Choroid plexus epithelial cell (primary cell): Measurements from ENCODE around the gene AK9.
"Not testable (repeated sequence)": the region's sequence is repeated elsewhere in the genome, so short reads cannot be mapped to it uniquely, and the experiment has no call there.

Source experiments
- DNase-seq: peaks from one replicate; pipeline ENCODE4 v3.0.0-alpha.2; 2010; ENCODE audit warnings: low read depth
- H3K4me3 ChIP-seq: 2 replicates; pipeline ENCODE4 v1.5.1; 2011; ENCODE audit warnings: low read depth, mild to moderate bottlenecking, control low read depth, low read length, moderate library complexity
- TF ChIP-seq, protein P1 (sequence below): conservative IDR thresholded peaks from 2 replicates; pipeline ENCODE4 v1.5.1; 2011; ENCODE audit warnings: low read depth, mild to moderate bottlenecking, control low read depth, inconsistent platforms, low read length, moderate library complexity

The AK9 gene

DNA sequence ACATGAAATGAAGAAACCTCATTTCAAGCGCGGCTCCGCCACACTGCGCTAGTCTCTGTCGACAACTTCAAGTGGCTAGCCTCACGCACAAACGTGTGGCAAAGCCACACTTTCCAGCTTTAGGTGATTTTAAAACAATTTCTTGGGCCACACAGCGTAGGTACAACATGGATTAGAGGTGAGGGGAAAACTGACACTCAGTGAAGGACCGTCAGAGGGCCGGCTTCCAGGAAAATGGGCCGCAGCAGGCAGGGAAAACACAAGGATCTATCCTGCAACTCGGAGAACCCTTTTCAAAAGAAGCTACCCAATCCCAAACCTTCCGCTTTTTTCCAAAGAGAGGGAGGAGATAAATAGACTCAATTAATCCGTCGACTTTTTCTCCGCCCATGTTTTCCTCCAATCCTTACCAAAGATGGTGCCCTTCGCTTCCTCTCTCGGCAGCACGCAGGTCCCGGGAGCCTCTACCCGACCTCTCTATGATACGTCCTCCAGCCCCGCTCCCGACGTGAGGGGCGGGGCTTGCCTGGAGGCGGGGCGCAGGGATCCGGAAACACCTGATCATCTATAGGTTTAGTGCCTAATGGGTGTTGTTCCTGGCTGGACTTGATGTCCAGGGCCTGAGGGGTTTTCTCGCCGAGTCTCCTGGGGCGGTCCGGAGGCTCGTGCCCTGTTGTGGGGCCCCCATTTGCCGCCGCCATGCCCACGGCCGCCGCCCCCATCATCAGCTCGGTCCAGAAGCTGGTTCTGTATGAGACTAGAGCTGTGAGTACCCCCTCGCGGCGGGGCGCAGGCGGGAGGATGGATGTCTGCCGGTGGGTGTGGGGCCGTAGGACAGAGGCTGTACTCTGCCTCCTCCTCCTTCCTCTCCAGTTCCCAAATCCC, at the start of gene AK9, which contains the start of gene FIG4:
TSS of gene AK9 (minus strand) at position 466 of the 885 bp plus-strand sequence. CDS start 15,457 bp downstream, outside the sequence.
TSS of gene FIG4 (plus strand) at position 560 of the 885 bp plus-strand sequence. CDS start at position 700, 140 bp downstream.
- H3K4me3 ChIP-seq = peak within 1 kb of the TSS; percentile 80
- TF ChIP-seq, protein P1, sequence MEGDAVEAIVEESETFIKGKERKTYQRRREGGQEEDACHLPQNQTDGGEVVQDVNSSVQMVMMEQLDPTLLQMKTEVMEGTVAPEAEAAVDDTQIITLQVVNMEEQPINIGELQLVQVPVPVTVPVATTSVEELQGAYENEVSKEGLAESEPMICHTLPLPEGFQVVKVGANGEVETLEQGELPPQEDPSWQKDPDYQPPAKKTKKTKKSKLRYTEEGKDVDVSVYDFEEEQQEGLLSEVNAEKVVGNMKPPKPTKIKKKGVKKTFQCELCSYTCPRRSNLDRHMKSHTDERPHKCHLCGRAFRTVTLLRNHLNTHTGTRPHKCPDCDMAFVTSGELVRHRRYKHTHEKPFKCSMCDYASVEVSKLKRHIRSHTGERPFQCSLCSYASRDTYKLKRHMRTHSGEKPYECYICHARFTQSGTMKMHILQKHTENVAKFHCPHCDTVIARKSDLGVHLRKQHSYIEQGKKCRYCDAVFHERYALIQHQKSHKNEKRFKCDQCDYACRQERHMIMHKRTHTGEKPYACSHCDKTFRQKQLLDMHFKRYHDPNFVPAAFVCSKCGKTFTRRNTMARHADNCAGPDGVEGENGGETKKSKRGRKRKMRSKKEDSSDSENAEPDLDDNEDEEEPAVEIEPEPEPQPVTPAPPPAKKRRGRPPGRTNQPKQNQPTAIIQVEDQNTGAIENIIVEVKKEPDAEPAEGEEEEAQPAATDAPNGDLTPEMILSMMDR = peak; percentile 53
- peak; percentile 94 for DNase-seq

DNA sequence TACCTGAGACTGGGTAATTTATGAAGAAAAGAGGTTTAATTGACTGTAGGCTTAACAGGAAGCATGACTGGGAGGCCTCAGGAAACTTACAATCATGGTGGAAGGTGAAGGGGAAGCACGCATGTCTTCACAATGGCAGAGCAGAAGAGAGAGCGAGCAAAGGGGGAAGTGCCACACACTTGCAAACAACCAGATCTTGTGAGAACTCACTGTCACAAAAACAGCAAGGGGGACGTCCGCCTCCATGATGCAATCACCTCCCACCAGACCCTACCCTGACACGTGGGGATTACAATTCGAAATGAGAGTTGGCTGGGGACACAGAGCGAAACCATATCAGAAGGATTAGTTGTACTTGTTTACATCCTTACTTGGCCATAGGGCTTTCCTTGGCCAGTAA, 49.8 kb upstream of the AK9 start:
- DNase-seq = no peak
- TF ChIP-seq, protein P1 = no peak

DNA sequence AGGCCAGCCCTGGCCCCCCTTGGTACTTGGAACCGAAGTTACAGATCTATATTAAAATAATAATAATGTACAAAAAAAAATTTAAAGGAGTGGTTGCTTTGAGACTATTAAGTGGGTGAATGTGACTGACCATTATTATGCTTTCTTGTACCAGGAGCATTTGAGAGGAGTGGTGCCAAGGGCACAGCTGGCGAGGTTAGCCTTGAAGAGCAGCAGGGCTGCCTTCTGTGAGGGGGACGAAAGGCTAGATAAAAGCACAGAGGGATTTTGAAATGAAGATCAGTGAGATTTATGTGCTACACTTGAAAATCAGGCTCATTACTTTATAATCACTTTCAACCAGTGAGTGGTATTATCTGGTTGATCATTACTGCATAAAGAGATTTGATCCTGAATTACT, 48.7 kb upstream of the AK9 start:
- TF ChIP-seq, protein P1 = no peak
- no peak for DNase-seq
- H3K4me3 ChIP-seq = no peak overlapping the region

More for the DNA sequence above, 49.8 kb upstream of the AK9 start:
- no peak overlapping the region for H3K4me3 ChIP-seq

DNA sequence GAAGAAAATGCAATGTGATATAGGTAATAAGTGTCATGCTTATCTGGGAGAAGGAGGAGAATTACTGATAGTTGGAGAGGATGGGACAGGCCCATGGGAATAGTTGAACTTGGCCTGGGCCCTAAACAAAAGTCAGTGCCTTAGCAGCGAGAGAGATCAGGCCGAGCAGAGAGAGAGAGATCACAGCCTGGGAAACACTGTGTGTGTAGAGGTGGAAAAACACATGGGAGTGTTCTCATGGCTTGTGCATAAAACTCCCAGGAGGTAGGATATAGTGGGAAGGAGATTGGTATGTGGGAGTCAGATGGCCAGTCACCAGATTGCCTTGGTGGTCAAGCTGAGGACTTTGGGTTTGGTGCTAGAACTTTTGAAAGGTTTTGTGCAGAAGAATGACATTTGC, 47.7 kb upstream of the AK9 start:
- TF ChIP-seq, protein P1 = no peak
- no peak overlapping the region for H3K4me3 ChIP-seq
- DNase-seq = no peak

DNA sequence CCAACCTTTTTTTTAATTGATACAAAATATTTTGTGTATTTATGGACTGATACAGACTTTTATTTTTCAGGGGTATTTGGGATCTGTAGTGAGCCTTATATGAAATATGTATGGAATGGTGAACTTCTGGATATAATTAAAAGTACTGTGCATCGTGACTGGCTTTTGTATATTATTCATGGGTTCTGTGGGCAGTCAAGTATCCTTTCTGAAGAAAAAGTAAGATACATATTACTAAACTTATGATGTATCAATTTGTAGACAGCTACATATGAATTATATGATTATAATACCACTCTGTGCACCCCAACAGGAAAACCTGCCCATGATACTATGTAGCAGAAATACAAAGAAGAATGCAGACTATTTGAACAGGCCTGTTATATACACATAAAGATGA, 47.3 kb upstream of the AK9 start:
- DNase-seq = no peak
- TF ChIP-seq, protein P1 = no peak
- no peak overlapping the region for H3K4me3 ChIP-seq

DNA sequence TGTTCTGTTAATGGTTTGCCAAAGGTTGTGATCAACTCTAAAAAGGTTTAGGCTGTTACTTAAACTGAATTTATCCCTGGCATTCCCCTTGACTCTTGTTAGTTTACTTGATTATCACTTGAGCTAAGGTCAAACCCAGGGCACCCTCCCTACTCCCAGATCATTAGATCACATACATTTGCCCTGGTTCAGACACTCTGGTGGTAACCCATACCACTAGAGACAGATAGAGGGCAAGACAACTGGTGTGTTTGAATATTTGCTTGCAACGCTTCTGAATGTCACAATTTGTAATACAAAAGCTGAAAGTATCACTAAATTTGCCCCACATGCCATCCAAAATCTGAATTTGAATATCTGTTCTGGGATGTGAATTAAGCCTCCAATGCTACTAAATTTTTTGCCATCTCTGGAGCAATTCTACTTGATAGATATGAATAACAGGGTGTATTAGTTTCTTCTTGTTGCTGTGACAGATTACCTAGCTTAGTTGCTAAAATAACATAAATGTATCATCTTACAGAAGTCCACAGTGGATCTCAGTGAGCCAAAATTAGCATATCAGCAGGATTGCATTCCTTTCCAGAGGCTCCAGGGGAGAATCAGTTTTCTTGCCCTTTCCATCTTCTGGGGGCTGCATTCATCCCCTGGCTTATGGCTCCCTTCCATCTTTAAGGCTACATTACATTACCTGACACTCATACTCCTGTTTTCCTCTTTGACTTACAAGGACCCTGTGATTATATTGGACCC, 45.4 kb upstream of the AK9 start:
- TF ChIP-seq, protein P1 = no peak
- peak; percentile 40 for DNase-seq
- H3K4me3 ChIP-seq = no peak overlapping the region

DNA sequence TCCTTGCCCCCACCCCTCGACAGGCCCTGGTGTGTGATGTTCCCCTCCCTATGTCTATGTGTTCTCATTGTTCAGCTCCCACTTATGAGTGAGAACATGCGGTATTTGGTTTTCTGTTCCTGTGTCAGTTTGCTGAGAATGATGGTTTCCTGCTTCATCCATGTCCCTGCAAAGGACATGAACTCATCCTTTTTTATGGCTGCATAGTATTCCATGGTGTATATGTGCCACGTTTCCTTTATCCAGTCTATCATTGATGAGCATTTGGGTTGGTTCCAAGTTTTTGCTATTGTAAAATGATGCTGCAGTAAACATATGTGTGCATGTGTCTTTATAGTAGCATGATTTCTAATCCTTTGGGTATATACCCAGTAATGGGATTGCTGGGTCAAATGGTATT, 34.2 kb upstream of the AK9 start:
- not testable (repeated sequence) for H3K4me3 ChIP-seq, DNase-seq
